ENCODE measurements around the gene ANHX.

ANHX gene

GRCh38 chr12:133202493-133203343 lies 33.0 kb downstream of the ANHX start:
- DNase-seq = no peak

GRCh38 chr12:133201888-133202287 lies 33.8 kb downstream of the ANHX start:
- DNase-seq = no peak

DNA sequence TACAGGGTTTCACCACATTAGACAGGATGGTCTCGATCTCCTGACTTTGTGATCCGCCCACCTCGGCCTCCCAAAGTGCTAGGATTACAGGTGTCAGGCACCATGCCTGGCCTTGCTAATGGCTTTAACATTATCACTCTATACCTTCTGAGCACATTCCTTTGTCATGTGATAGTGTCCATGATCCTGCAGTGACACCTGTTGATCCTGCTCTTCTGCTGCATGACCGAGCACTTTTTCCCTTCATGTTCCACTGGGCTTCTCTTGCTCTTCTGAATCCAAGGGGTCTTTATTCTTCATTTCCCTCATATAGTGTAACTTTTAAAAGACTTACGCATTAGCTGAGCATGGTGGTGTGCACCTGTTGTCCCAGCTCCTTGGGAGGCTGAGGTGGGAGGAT lies 42.8 kb downstream of the ANHX start:
- no peak for DNase-seq

DNA sequence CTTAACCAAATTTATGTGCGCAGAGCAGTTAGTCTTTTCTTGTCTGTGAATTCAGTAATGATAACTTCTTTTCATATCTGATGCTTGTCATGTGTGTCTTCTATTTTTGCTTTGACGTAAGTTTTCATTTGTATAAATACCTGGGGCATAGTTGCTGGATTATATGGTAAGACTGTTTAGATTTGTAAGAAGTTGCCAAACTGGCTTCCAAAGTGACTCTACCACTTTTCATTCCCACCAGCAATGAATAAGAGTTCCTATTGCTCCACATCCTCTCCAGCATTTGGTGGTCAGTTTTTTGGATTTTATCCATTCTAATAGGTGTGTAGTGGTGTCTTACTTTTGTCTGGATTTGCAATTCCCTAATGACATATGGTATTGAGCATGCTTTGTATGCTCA lies 45.5 kb downstream of the ANHX start:
- no peak for DNase-seq

- peak; percentile 77 for DNase-seq
These were observed 54.3 kb downstream of the ANHX start, which contains the start of gene ZNF268 for GRCh38 chr12:133181238-133181959. TSS of gene ZNF268 (plus strand) at chr12:133181495. CDS start at chr12:133181998, 503 bp downstream.

GRCh38 chr12:133180669-133181068 lies 55.0 kb downstream of the ANHX start:
- no peak for DNase-seq

- DNase-seq = no peak
These were observed 60.8 kb downstream of the ANHX start for GRCh38 chr12:133174901-133175300.

- no peak for DNase-seq
These were observed 63.2 kb downstream of the ANHX start for GRCh38 chr12:133172491-133172890.
